ENCODE data around the gene MAVS.

MAVS gene

GRCh38 chr20:3916364-3916763 lies 69.7 kb downstream of the MAVS start:
- DNase-seq, result no peak

- no peak for DNase-seq
Observed at GRCh38 chr20:3919352-3919751, 72.7 kb downstream of the MAVS start.

- DNase-seq, result no peak
Observed at GRCh38 chr20:3922223-3922982, 75.8 kb downstream of the MAVS start.

- no peak for DNase-seq
Observed at GRCh38 chr20:3922983-3923339, 76.3 kb downstream of the MAVS start.

GRCh38 chr20:3923818-3924217 lies 77.2 kb downstream of the MAVS start:
- DNase-seq, result no peak

GRCh38 chr20:3924304-3925112 lies 77.9 kb downstream of the MAVS start:
- DNase-seq, result peak; percentile 47

- no peak for DNase-seq
Observed at GRCh38 chr20:3925113-3925695, 78.6 kb downstream of the MAVS start.

Data from RPMI8226 (cell line).